MCF 10A (cell line): ENCODE measurements around the gene TMEM87A. TPM values are rescaled to one million over a fixed set of nuclear protein-coding genes. Genes with fewer than 3 reads are reported as not detected.
"Not testable (repeated sequence)": the region's sequence is repeated elsewhere in the genome, so short reads cannot be mapped to it uniquely, and the experiment has no call there.

Experiments
- BruUV-seq: library from RNA; stranded (reverse); fragments of 400-500 nt; replicated peaks from 2 replicates; lab custom pipeline; 2021; lab: Mats Ljungman, UMichigan
- CTCF ChIA-PET: fragments of 300-600 bp; sonication (Branson Sonifier 250); formaldehyde crosslinking; extraction: SDS; loops from one replicate; lab custom pipeline; 2021; ENCODE audit warnings: antibody characterized with exemption, inconsistent platforms; lab: Yijun Ruan, JAX
- POLR2A ChIA-PET: fragments of 300-600, 350-650 bp; sonication (Branson Sonifier 250); formaldehyde crosslinking; extraction: SDS; loops from one replicate; lab custom pipeline; 2020; ENCODE audit warnings: antibody characterized with exemption, inconsistent platforms; lab: Yijun Ruan, JAX
- DNase-seq: peaks from one replicate; pipeline ENCODE4 v3.0.0-alpha.2; 2018; ENCODE audit not compliant: unreplicated experiment
- H3K27ac Mint-ChIP-seq: one replicate; pipeline ENCODE4 v1.8.0; 2022; ENCODE audit warnings: mild to moderate bottlenecking, low read depth, mixed read lengths; ENCODE audit not compliant: unreplicated experiment
- H3K27me3 Mint-ChIP-seq: one replicate; pipeline ENCODE4 v1.8.0; 2022; ENCODE audit warnings: mixed read lengths; ENCODE audit not compliant: insufficient read depth, unreplicated experiment
- H3K36me3 Mint-ChIP-seq: one replicate; pipeline ENCODE4 v1.8.0; 2022; ENCODE audit warnings: mild to moderate bottlenecking, moderate library complexity, mixed read lengths; ENCODE audit not compliant: insufficient read depth, unreplicated experiment
- H3K4me1 Mint-ChIP-seq: one replicate; pipeline ENCODE4 v1.8.0; 2022; ENCODE audit warnings: mixed read lengths; ENCODE audit not compliant: insufficient read depth, unreplicated experiment
- H3K4me3 Mint-ChIP-seq: one replicate; pipeline ENCODE4 v1.8.0; 2022; ENCODE audit warnings: mild to moderate bottlenecking, moderate library complexity, mixed read lengths; ENCODE audit not compliant: unreplicated experiment
- H3K9me3 Mint-ChIP-seq: one replicate; pipeline ENCODE4 v1.8.0; 2022; ENCODE audit warnings: mixed read lengths; ENCODE audit not compliant: unreplicated experiment
- intact Hi-C: fragments of 100-400 bp; cut with micrococcal nuclease; formaldehyde crosslinking; loops from 2 replicates; pipeline ENCODE4 v1.14.1; 2022
- total RNA-seq: library from RNA; stranded (reverse); gene quantifications from 2 replicates; pipeline ENCODE4 v1.2.3, GENCODE V29; 2022
- TF ChIP-seq, protein P1 (sequence below): fragments of 200-600 bp; IDR thresholded peaks from one replicate; pipeline ENCODE4 v1.8.0; 2022; ENCODE audit warnings: antibody characterized with exemption, mild to moderate bottlenecking; ENCODE audit not compliant: unreplicated experiment

TMEM87A gene
- total RNA-seq, 1 experiment from 2014 or later: 51.3 TPM

DNA sequence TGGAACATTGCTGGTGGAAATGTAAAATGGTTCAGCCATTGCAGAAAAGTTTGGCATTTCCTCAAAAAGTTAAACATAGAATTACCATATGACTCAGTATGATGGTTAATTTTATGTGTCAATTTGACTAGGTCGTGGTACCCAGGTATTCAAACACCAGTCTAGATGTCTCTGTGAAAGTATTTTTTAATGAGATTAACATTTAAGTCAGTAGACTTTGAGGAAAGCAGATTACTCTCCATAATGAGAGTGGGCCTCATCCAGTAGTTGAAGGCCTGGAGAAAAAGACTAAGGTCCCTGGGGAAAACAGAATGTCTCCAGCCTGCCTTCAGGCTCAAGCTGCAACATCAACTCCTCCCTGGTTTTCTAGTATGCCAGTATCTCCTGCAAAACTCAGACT, 42.3 kb upstream of the TMEM87A start:
- Mint-ChIP-seq H3K9me3 (no peaks in the 10 kb centered on the region), H3K36me3 (peaks cover 19% of the 10 kb centered on the region), H3K27me3 (no peaks in the 10 kb centered on the region), H3K4me1 (no peaks in the 10 kb centered on the region), H3K27ac (no peak overlapping the region), H3K4me3 (no peak overlapping the region)
- POLR2A ChIA-PET: no interaction called here
- CTCF ChIA-PET: no interaction called here
- intact Hi-C loops: no loop called here
- TF ChIP-seq, protein P1, sequence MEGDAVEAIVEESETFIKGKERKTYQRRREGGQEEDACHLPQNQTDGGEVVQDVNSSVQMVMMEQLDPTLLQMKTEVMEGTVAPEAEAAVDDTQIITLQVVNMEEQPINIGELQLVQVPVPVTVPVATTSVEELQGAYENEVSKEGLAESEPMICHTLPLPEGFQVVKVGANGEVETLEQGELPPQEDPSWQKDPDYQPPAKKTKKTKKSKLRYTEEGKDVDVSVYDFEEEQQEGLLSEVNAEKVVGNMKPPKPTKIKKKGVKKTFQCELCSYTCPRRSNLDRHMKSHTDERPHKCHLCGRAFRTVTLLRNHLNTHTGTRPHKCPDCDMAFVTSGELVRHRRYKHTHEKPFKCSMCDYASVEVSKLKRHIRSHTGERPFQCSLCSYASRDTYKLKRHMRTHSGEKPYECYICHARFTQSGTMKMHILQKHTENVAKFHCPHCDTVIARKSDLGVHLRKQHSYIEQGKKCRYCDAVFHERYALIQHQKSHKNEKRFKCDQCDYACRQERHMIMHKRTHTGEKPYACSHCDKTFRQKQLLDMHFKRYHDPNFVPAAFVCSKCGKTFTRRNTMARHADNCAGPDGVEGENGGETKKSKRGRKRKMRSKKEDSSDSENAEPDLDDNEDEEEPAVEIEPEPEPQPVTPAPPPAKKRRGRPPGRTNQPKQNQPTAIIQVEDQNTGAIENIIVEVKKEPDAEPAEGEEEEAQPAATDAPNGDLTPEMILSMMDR: no peak
- no peak for DNase-seq
- no TSS peak for BruUV-seq

DNA sequence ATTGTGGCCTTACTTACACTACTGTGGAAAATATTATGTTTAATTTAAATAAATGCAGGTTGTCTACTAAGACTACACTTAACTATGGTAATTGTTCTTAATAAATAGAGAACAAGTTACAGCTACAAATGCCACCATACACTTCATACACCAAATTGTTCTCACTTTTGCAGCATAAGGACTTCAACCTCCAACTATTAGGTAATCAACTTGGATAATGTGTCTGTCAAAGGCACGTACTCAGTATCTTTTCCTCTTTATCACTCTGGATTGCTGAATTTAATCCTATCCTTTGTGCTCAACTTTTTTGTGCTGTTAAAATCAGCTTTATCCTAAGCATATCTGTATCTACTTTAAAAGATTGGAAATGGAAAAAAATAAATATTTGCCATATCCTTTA, 41.6 kb upstream of the TMEM87A start:
- intact Hi-C loops: no loop called here
- no peak for DNase-seq
- Mint-ChIP-seq H3K27ac (no peak overlapping the region), H3K27me3 (no peaks in the 10 kb centered on the region), H3K36me3 (peaks cover 21% of the 10 kb centered on the region), H3K9me3 (no peaks in the 10 kb centered on the region), H3K4me3 (no peak overlapping the region), H3K4me1 (no peaks in the 10 kb centered on the region)
- ChIA-PET POLR2A (no interaction called here), CTCF (no interaction called here)
- no TSS peak for BruUV-seq
- TF ChIP-seq, protein P1: no peak

DNA sequence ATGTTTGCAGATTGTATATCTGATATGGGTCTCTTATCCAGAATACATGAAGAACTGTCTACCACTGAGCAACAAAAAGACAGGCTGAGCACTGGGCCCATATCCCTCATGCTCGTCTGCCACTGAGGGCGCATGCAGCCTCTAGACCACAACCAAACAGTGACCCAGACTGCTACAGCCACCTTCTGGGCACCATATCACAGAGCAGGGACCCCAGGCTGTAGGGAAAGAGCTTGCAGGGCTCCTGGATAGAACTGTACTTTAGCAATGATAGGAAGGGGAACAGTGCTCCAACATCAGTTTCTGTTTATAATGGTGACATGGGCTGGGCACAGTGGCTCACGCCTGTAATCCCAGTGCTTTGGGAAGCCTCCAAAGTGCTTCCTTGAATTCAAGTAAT, 40.2 kb upstream of the TMEM87A start:
- H3K36me3 Mint-ChIP-seq: peaks cover 30% of the 10 kb centered on the region
- CTCF ChIA-PET: interaction anchor here (1.1 kb wide), 1 partner anchor 10 kb away, joined by 3 read pairs; no protein-coding TSS in a partner anchor
- no TSS peak for BruUV-seq
- DNase-seq: no peak
- no peaks in the 10 kb centered on the region for H3K27me3 Mint-ChIP-seq
- no peaks in the 10 kb centered on the region for H3K9me3 Mint-ChIP-seq
- intact Hi-C loops: no loop called here
- no peak overlapping the region for H3K4me3 Mint-ChIP-seq
- H3K4me1 Mint-ChIP-seq: no peaks in the 10 kb centered on the region
- POLR2A ChIA-PET: no interaction called here
- TF ChIP-seq, protein P1: no peak
- no peak overlapping the region for H3K27ac Mint-ChIP-seq

DNA sequence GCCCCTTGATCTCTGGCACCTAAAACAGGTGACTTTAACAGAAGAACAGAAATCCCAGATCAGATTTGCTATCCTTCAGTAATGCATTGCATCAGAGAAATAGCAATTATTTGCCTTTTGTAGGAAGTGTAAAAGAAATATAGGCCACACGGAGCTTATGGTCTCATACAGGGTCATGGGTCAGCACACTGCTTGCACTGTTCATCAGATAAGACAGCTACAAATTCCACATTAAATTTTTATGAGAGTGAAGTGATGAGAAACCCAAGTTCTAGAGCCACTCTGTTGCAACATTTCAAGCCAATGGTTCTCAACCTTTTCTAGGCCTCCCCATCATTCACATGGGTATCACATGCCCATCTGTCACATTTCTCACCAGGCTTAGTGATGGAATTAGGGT, 33.4 kb upstream of the TMEM87A start:
- H3K27me3 Mint-ChIP-seq: no peaks in the 10 kb centered on the region
- peaks cover 21% of the 10 kb centered on the region for H3K9me3 Mint-ChIP-seq
- intact Hi-C loops: no loop called here
- DNase-seq: no peak
- H3K4me1 Mint-ChIP-seq: no peaks in the 10 kb centered on the region
- no peak overlapping the region for H3K27ac Mint-ChIP-seq
- H3K4me3 Mint-ChIP-seq: no peak overlapping the region
- TF ChIP-seq, protein P1: no peak
- no TSS peak for BruUV-seq
- peaks cover 23% of the 10 kb centered on the region for H3K36me3 Mint-ChIP-seq
- ChIA-PET CTCF (interaction anchor here (0.6 kb wide), 1 partner anchor 123 kb away, joined by 3 read pairs; no protein-coding TSS in a partner anchor), POLR2A (interaction anchor here (0.6 kb wide), 1 partner anchor 11 kb away, joined by 3 read pairs; no protein-coding TSS in a partner anchor)

DNA sequence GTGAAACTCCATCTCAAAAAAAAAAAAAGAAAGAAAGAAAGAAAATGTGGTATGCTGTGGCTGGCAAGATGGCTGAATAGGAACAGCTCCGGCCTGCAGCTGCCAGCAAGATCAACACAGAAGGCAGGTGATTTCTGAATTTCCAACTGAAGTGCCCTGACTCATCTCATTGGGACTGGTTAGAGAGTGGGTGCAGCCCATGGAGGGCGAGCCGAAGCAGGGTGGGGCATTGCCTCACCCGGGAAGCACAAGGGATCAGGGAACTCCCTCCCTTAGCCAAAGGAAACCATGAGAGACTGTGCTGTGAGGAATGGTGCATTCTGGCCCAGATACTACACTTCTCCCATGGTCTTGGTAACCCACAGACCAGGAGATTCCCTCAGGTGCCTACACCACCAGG, 27.8 kb upstream of the TMEM87A start:
- H3K9me3 Mint-ChIP-seq: peaks cover 21% of the 10 kb centered on the region
- peaks cover 23% of the 10 kb centered on the region for H3K36me3 Mint-ChIP-seq
- intact Hi-C loops, H3K4me3 Mint-ChIP-seq, H3K27me3 Mint-ChIP-seq, POLR2A ChIA-PET, BruUV-seq, CTCF ChIA-PET, H3K4me1 Mint-ChIP-seq, H3K27ac Mint-ChIP-seq: not testable (repeated sequence)
- DNase-seq: peak; percentile 7
